Smooth muscle cell (in vitro differentiated cells): ENCODE results near the gene TMEM168. TPM values are rescaled to one million over a fixed set of nuclear protein-coding genes. Genes with fewer than 3 reads are reported as not detected.

Experiments used
- DNase-seq: peaks from one replicate; lab custom pipeline; 2025; ENCODE audit not compliant: unreplicated experiment; lab: John Stamatoyannopoulos, UW
- H2AFZ ChIP-seq: fragments of 200-600 bp; sonication (generic); 2 replicates; pipeline ENCODE4 v1.6.0; 2016; ENCODE audit warnings: antibody characterized with exemption, low read depth, mild to moderate bottlenecking
- H3F3A ChIP-seq: fragments of 200-600 bp; sonication (generic); 2 replicates; pipeline ENCODE4 v1.6.0; 2017; ENCODE audit warnings: antibody characterized with exemption, low read depth
- H3K27ac ChIP-seq: fragments of 200-600 bp; sonication (generic); 2 replicates; pipeline ENCODE4 v1.5.1; 2016; ENCODE audit warnings: low read depth, mild to moderate bottlenecking
- H3K27me3 ChIP-seq: fragments of 200-600 bp; sonication (generic); 2 replicates; pipeline ENCODE4 v1.6.1; 2016; ENCODE audit warnings: low read depth, mild to moderate bottlenecking
- H3K36me3 ChIP-seq: fragments of 200-600 bp; sonication (generic); 2 replicates; pipeline ENCODE4 v1.5.1; 2016; ENCODE audit warnings: low read depth
- H3K4me1 ChIP-seq: fragments of 200-600 bp; sonication (generic); 2 replicates; pipeline ENCODE4 v1.5.1; 2016; ENCODE audit warnings: low read depth
- H3K4me2 ChIP-seq: fragments of 200-600 bp; sonication (generic); 2 replicates; pipeline ENCODE4 v1.6.0; 2016; ENCODE audit warnings: mild to moderate bottlenecking
- H3K4me3 ChIP-seq: fragments of 200-600 bp; sonication (generic); 2 replicates; pipeline ENCODE4 v1.5.1; 2016; ENCODE audit warnings: mild to moderate bottlenecking
- H3K79me2 ChIP-seq: fragments of 200-600 bp; sonication (generic); 2 replicates; pipeline ENCODE4 v1.6.0; 2016; ENCODE audit warnings: low read depth, mild to moderate bottlenecking
- H3K9ac ChIP-seq: fragments of 200-600 bp; sonication (generic); 2 replicates; pipeline ENCODE4 v1.6.0; 2016; ENCODE audit warnings: low read depth
- H3K9me3 ChIP-seq: fragments of 200-600 bp; sonication (generic); replicated peaks from 2 replicates; pipeline ENCODE4 v1.5.1; 2016; ENCODE audit warnings: low read depth
- H4K20me1 ChIP-seq: fragments of 200-600 bp; sonication (generic); 2 replicates; pipeline ENCODE4 v1.6.0; 2016; ENCODE audit warnings: low read depth
- CTCF ChIP-seq: fragments of 200-600 bp; sonication (generic); IDR thresholded peaks from 2 replicates; pipeline ENCODE4 v1.5.1; 2017; ENCODE audit warnings: borderline replicate concordance, mild to moderate bottlenecking, antibody characterized with exemption; ENCODE audit not compliant: insufficient read depth, poor library complexity, severe bottlenecking
- WGBS: methylation state at CpG from one replicate; pipeline ENCODE4 v1.1.7; 2016; ENCODE audit warnings: low lambda C conversion rate; 5-methylcytosine and 5-hydroxymethylcytosine counted together
- polyA plus RNA-seq: library from polyadenylated mRNA; unstranded; fragments of >200 nt; fragmentation: Nextera tagmentation; extraction: Ambion mirVana; gene quantifications from 2 replicates; pipeline ENCODE4 v1.2.1, GENCODE V29; 2016
- total RNA-seq: library from RNA; depleted of rRNA; stranded (reverse); fragments of >200 nt; gene quantifications from 2 replicates; pipeline ENCODE4 v1.2.3, GENCODE V29; 2014

Gene TMEM168
- total and polyA plus RNA-seq, 2 experiments from 2014 or later: 11.4 to 33.4 TPM

- no peak for DNase-seq
- no peaks in the 10 kb centered on the region for H3K36me3 ChIP-seq
- H4K20me1 ChIP-seq: no peaks in the 10 kb centered on the region
- H3K79me2 ChIP-seq: peaks cover 13% of the 10 kb centered on the region
- no peaks in the 10 kb centered on the region for H3K27me3 ChIP-seq
- H3F3A ChIP-seq: no peaks in the 10 kb centered on the region
- peak overlapping the region; percentile 91 for H3K4me2 ChIP-seq
- peak overlapping the region; percentile 67 for H3K9ac ChIP-seq
- H3K9me3 ChIP-seq: no peaks in the 10 kb centered on the region
- peaks cover 9% of the 10 kb centered on the region for H3K4me1 ChIP-seq
- no peak for TF ChIP-seq CTCF
- H2AFZ ChIP-seq: peak overlapping the region; percentile 86
- peak overlapping the region; percentile 53 for H3K27ac ChIP-seq
- 53% methylated on average over 12 of the region's 12 CpGs for WGBS
- peak overlapping the region; percentile 73 for H3K4me3 ChIP-seq
Observed at GRCh38 chr7:112790586-112791003, 402 bp upstream of the TMEM168 start.

GRCh38 chr7:112789453-112789816 lies 758 bp downstream of the TMEM168 start:
- peaks cover 1% of the 10 kb centered on the region for H3K36me3 ChIP-seq
- H3K4me2 ChIP-seq: peak overlapping the region; percentile 91
- H4K20me1 ChIP-seq: no peaks in the 10 kb centered on the region
- H3K79me2 ChIP-seq: peaks cover 13% of the 10 kb centered on the region
- no peak for TF ChIP-seq CTCF
- peak overlapping the region; percentile 67 for H3K9ac ChIP-seq
- peak overlapping the region; percentile 86 for H2AFZ ChIP-seq
- H3K4me3 ChIP-seq: peak overlapping the region; percentile 73
- H3K27ac ChIP-seq: peak overlapping the region; percentile 53
- H3K27me3 ChIP-seq: no peaks in the 10 kb centered on the region
- 4% methylated on average over 2 of the region's 2 CpGs for WGBS
- no peaks in the 10 kb centered on the region for H3K9me3 ChIP-seq
- no peaks in the 10 kb centered on the region for H3F3A ChIP-seq
- H3K4me1 ChIP-seq: peaks cover 9% of the 10 kb centered on the region
- no peak for DNase-seq

GRCh38 chr7:112788778-112789343 lies 1.3 kb downstream of the TMEM168 start:
- H2AFZ ChIP-seq: peak overlapping the region; percentile 86
- no peaks in the 10 kb centered on the region for H3K27me3 ChIP-seq
- peak overlapping the region; percentile 91 for H3K4me2 ChIP-seq
- H3K4me3 ChIP-seq: peak overlapping the region; percentile 73
- peak overlapping the region; percentile 67 for H3K9ac ChIP-seq
- no peaks in the 10 kb centered on the region for H3K9me3 ChIP-seq
- peaks cover 7% of the 10 kb centered on the region for H3K36me3 ChIP-seq
- WGBS: 89% methylated on average over 3 of the region's 3 CpGs
- H3F3A ChIP-seq: no peaks in the 10 kb centered on the region
- no peak for TF ChIP-seq CTCF
- peak overlapping the region; percentile 53 for H3K27ac ChIP-seq
- DNase-seq: no peak
- peaks cover 13% of the 10 kb centered on the region for H3K79me2 ChIP-seq
- H4K20me1 ChIP-seq: no peaks in the 10 kb centered on the region
- peaks cover 9% of the 10 kb centered on the region for H3K4me1 ChIP-seq

GRCh38 chr7:112784603-112785002 lies 5.6 kb downstream of the TMEM168 start:
- no peak overlapping the region for H3K9ac ChIP-seq
- 96% methylated on average over 6 of the region's 6 CpGs for WGBS
- no peak for TF ChIP-seq CTCF

More at GRCh38 chr7:112784603-112785002, 5.6 kb downstream of the TMEM168 start:
- Histone ChIP-seq H3K4me1 (peaks cover 6% of the 10 kb centered on the region), H3K27me3 (no peaks in the 10 kb centered on the region), H3K79me2 (peaks cover 13% of the 10 kb centered on the region), H3K4me3 (no peak overlapping the region), H3K36me3 (peaks cover 7% of the 10 kb centered on the region), H4K20me1 (no peaks in the 10 kb centered on the region), H2AFZ (no peak overlapping the region), H3K4me2 (no peak overlapping the region), H3K9me3 (no peaks in the 10 kb centered on the region), H3F3A (no peaks in the 10 kb centered on the region), H3K27ac (no peak overlapping the region)
- no peak for DNase-seq
